ENCODE data around the gene SLC6A6.

Gene SLC6A6

DNA sequence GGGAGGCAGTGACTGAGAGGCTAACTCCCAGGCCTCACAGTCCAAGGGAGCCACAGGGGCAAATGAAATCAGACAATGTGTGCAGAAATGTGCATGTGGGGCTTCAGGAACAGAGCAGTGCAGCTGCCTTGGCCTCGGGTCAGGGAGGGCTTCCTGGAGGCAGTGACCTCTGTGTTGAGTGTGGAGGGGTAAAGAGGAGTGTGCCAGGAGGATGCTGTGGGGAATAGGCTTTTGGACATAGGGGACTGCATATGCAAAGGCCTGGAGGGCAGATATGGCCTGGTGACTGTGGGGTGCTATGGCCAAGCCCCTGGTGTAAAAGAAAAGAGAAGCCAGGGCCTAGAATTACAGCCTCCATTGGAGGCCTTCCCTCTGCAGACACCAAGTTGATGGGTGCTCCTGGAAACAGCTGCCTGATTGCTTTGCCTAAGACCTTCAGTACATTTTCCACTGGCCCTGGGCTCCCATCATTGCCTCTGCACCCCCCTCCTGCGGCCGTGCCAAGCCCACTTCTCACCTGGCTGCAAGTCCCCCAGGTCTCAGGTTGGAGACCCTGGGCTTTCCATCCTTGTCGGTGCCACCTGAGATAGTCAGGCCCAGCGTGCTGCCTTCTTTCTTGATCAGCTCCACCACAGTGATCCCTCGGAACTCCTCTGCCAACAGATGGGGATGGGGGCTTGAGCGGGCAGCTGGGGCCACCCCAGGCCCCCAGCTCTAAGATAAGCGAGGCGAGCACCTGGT is 122.7 kb downstream of the SLC6A6 start:
- DNase-seq, result no peak

DNA sequence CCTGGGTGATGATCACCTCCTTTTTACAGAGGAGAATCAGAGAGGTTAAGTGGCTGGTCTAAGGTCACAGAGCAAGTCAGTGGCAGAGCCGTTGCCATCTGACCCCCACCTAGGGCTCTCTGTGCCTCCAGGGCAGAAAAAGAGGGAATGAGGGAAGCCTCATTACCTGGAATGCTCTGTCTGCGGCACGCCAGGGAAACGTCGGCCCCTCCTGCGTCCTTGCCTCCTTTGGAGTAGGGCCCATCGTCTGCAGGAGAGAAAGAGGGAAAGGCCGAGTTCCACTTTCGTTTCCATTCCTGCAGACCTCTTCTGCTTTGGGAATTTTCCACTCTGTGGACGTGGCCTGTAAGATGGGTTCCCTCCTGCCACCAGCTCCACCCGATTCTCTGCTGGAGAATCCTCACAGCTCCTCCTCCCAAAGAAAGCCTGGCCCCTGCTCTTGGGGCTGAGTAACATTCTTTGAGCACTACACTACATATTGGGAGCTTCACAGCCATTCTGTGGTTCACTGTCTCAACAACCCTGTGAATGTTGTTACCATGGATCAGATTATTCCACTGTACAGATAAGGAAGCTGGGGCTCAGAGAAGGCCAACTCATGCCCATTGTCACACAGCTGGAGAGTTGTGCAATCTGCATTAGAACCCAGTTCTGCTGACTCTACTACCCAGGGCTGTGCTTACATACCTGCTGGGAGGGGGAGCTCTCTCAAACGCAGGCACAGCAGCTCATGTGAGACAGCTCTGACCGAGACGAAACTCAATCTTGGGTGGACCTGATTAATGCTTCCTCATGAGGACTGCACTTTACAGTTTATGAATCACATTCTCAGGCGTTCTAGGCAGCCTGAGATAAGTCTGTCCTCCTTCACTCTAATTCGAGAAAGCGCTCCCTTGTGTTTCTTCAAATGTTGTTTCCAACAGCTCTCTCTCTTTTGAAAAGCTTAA is 123.6 kb downstream of the SLC6A6 start:
- DNase-seq, result no peak

DNA sequence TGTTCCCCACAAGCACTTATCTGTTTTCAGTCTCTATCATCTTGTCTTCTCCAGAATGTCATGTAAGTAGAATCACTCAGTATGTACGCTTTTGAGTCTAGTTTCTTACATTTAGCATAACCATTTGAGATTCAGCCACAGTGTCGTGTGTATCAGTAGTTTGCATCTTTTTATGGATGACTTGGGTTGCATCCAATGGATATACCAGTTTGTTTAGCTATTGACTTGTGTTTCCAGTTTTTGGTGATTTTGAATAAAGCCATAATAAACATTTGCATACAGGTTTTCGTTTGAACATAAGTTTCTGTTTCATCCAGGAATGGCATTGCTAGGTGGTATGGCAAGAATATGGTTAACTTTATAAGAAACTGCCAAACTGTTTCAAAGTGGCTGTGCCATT is 125.7 kb downstream of the SLC6A6 start:
- DNase-seq, result no peak

DNA sequence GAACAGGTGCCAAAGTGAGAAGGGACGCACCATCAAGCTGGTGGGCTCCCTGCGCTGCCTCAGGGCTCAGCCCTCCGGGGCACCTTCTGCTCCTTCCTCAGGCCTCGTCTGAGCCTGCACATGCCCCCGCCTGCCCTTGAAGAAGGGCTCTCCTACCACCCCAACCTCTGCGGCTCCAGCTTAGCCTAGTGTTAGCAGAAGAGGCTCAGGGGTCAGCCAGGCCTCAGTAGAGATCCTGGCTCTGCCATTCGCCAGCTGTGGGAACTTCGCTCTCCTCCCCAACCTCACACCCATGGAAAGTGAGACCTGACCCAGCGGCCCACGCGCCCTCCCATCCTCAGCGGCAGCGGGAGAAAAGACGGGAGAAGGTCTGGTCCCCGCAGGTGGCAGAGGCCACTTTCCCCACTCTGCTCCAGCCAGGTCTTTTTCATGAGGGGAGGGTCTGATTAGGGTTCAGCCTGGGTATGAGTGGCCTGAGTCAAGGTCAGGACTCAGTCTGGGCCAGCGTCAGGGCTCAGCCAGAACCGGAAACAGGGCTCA is 129.5 kb downstream of the SLC6A6 start:
- DNase-seq, result no peak

DNA sequence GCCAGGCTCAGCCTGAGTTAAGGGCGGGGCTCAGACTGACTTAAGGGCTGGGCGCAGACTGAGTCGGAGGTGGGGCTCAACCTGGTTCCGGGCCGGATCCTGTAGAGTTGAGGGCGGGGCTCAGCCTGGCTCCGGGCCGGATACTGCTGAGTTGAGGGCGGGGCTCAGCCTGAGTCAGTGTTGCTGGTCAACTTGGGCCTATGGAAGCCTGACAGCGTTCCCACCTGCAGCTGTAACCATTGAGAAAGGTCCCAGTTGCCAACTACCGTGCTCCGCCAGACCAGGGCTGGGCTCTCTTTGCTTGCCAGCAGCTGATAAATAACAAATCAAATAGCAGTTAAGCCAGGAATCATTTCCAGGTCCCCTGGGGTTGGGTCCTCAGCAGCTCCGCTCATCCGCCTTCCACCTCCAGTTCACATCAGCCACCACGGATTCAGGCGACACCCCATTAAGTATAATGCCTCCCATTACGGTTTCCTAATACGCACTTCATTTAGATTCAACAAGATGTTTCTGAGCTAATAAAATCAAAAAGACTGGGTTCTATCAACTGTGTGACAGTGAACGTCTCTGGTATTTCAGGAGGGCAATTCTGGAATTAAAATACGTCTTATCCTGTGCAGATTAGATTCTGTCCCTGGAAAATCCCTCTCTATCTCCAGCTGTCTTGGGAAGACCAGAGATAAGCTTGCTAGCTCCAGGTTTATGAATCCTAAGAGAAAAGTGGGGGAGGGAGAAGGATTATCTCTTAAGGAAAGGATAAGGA is 130.5 kb downstream of the SLC6A6 start:
- no peak for DNase-seq

DNA sequence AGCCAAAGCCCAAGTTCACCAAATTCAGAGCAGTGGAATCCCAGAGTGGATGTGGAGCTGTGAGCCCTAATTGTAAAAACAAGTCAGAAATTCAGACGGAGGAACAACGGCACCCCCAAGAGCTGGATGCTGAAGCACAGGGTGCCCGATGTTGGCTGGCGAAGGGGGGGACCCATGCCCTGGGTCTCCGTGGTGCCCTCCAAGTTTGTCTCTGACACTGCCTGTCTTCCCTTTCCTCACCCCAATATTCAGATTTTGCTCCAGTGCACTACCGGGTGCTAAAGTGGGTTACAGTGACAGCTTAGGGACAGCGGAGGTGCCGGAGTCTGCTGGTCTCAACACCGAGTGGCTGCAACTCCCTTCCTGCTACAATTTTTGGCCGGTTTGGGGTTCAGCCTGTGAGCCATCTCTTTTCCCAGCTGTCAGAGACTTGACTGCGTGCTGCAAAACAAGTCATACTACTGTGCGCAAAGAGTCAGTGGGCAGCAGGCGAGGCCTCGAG is 131.1 kb downstream of the SLC6A6 start:
- no peak for DNase-seq

DNA sequence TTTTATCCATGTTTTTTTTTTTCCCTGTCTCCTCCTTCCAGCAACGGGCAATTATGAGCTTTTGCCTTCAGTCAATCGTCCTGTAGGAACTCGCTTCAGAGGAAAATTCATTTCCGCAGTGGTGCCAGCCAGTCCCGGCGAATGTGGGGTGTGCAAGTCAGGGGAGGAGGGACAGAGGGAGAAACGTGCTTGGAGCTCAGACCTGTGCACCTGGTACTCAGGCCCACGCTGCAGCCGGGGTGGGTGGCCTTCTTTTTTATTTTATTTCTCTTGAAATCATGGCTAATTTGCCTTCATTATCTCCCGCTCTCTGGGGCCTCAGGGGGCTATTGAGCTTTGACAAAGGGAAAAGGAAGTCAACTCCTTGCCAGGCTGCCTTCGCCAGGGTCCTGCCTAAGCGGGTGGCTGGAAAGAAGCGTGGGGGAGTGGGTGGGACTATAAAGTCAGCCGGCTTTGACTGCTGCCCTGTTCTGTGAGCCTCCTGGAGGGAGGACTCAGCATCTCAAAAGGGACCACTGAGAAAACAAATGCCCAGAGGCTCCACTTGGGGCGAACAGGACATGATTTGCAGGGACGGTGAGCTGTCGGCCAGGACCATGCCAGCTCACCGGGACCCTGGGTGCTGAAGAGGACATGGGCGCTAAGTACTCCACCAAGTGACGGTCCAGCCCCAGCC is 132.2 kb downstream of the SLC6A6 start:
- DNase-seq, result no peak

DNA sequence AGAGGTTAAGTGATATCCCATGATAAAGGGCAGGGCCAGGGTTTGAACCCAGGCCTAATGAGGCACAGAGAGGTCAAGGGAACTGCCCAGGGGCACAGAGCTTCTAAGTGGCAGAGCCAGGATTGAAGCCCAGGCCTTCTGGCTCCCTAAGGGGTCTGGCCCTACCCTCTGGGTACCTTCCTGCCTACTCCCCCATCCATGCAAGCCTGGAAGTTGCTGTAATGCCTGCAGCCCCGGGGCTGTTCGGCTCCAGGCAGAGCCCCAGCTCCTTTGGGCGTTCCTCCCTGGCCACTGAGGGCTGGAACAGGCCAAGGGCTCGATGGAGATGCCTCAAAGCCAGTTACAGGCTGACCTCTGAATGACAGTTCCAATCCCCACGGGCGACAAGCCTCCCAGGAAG is 133.2 kb downstream of the SLC6A6 start:
- no peak for DNase-seq

DNA sequence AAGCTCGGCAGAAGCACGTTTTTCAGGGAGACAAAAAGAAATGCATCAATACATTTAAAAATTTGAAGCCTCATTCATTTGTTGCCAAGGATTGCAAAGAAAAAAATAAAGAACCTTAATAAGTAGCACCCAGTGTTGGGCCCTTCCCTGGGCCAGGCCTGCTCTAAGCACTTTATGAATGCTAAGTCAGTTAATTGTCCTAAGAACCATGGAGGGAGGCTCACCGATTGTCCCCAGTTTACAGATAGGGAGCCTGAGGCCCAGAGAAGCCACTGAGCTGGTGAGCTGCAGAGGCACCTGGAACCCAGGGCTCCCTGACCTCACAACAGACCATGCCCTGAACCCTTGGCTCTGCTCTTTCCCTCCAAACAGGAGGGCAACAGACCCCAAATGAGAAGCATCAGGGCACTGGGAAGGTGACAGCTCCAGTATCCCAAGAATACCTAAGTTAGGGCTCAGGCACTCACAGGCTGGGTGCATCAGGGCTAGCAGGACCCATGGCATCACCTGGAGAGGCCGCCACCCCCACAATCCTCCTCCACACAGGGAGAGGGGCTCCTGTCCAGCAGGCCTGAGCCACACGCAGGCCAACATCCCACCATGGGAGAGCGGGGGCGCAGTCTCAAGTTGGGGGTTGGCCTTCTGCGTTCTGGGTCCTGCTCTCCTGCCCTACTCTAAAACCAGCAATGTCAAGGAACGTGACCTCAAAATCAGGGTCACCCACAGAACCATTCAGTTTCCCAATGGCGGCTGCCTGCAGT is 133.8 kb downstream of the SLC6A6 start:
- DNase-seq, result no peak

DNA sequence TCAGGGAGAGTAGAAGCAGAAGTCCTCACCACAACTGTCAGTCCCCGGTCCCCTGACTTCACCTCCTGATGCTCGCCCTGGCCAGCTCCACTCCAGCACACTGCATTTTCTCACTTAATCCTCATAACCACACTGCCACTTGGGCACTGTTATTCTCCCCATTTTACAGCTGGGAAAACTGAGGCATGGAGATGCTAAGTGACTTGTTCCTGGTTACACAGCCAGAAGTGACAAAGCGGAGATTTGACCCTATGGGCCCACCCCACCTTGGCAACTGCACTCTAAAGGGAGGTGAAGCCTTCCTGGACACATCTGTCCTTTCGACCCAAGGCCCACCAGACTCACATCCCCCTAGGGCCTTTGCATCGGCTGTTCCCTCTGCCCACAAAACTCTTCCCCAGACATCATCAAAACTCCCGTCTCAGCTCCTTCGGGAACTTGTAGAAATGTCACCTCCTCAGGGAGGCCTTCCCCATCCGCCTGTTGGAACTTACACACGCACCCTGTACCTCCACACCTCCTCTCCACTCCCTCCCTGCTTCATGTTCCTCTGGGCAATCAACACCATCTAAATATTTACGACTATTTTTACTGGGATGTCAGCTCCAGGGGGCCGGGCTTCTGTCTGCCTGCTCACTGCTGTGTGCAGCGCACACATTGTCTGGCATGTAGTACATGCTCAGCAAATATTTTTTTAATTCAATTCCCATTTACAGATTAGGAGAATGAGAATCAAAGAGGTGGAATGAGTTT is 134.6 kb downstream of the SLC6A6 start:
- no peak for DNase-seq

DNA sequence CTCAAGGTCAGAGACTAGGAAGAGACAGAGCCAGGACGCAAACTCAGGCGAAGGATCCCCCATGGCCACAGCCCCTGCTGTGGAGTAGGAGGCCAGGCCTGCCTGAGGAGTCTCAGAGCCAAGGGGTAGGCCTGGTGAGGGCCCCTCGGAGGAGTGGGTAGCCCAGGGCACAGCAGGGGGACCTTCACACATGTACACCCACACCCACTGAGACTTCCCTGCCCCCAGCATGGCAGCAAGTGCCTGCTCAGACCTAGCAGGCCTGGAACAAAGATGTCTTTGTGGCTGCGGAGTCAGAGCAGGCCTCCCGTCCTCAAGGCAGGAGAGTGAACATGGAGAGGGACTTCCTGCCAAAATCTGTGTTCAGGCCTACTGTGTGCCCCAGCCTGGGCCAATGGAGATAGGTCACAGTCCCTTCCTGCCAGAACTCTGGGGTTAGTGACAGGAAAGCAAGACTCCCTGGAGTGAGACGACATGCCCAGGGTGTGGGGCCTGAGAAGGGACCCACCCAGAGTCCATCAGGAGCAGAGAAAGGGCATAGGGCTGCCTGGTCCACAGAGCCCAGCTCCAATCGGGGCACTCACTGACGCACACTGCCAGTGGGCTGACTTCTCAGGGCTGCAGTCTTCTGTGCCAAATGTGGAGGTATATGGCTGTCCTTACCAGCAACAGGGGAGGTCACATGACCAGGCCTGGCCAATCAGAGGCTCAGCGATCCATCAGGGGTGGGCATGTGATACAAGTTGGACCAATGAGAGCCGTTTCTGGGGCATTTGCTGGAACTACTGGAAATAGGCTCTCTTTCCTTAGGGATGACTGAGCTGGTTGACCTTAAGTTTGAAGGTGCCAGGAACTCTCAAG is 135.4 kb downstream of the SLC6A6 start:
- no peak for DNase-seq

DNA sequence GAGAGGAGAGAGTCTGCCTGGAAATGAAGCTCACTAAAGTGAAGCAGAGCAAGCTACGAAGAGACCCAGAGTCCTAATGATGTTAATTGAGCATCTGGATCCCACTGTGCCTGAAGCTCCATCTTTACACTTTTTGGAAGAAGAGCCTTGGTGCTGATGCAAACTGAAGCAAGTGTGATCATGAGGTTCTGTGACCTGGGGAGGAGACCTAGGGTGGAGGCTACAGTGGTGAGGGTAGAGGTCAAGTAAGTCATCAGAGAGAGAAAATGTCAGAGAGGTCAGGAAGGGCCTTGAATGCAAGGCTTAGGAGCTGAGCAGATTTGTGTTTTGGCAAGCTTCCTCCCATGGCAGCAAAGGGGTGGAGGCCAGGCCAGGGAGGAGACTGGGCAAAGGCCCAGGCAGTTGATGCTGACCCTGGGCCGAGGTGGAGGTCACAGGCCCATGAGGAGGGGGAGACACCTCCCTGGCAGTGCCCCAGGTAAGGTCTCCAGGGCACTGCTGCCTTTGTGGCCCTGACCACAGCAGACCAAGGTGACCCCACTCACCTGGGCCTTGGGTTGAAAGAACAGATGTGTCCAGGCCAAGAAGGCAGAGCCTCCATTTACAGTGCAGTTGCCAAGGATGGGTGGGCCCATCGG is 136.2 kb downstream of the SLC6A6 start:
- no peak for DNase-seq
